GM18499 (cell line): ENCODE results near the gene PLA2G2C.

ENCODE experiments used
- ATAC-seq: cut with Tn5 transposase; IDR thresholded peaks from one replicate; pipeline ENCODE4 v1.9.1; 2021; ENCODE audit warnings: moderate number of reproducible peaks; ENCODE audit not compliant: insufficient read depth, unreplicated experiment

PLA2G2C gene

DNA sequence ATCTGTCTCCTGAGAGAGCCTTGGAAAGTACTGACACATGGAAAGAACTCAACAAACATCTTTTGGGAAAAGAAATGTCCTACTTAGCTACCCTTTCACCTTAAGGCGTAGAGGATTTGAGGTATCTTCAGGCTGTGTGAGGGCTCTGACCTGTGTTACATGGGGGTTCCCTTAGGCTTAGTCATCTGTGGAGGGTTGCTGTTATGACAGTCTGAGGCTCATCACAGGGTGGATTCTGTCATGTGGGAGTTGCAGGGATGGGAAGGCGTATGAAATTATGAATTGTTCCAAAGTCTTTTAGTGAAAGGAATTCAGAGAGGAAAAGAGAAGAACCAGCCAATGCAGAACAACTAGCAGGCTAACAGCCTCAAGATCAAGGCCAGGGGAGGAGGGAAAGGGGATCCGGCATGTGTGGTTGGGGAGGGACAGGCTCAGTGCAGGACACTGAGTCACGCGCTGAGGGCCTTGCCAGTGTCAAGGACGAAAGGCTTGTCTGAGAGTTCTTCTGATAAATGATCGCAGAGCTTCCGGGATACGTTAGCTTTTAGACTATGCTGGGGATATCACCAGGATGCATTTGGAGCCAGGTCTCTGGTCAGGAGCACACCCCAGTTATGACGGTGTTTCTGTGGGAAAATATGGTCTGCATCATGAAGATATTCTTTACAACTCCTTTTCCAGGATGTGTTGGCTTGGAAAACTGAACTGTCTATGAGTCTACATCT is 24.6 kb upstream of the PLA2G2C start:
- no peak for ATAC-seq

DNA sequence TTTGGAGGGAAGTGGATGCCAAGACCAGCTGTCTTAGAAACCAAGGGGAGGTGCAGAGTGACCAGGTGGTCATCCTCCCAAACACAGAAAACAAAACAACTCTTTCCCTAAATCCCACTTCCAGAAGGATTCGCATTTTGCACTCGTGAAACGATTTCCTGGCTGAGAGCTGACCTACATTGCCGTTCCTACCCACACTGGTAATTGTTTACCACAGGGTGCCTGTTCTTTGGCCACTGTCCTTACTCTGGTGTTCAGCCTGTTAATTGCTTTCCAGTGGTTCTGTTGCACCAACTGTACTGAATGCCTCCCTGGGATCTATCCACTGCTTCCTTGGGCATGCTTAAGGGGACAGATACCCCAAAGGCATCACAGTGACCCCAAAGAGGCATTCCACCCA is 23.2 kb upstream of the PLA2G2C start:
- ATAC-seq, result no peak

GRCh38 chr1:20207546-20207945 is 21.2 kb upstream of the PLA2G2C start:
- no peak for ATAC-seq

GRCh38 chr1:20202166-20202565 is 15.8 kb upstream of the PLA2G2C start:
- ATAC-seq, result no peak

DNA sequence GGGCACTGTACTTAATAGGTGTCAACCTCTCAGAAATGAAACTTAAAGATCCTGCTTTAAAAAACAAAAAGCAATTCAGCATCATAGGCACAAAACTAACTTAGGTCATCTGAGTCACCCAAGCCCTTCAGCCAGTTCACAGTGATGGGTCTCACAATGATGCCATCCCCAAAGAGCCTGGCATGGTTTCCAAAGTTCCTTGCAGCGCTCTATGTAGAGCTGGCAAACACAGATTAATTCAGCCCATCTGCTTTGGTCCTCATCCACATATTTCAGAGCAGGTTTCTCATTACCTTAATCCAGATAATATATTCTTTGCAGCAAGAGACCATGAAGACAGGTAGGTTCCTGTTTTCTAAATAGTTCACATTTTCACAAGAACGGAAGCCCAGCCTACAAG is 14.6 kb upstream of the PLA2G2C start:
- ATAC-seq, result no peak

DNA sequence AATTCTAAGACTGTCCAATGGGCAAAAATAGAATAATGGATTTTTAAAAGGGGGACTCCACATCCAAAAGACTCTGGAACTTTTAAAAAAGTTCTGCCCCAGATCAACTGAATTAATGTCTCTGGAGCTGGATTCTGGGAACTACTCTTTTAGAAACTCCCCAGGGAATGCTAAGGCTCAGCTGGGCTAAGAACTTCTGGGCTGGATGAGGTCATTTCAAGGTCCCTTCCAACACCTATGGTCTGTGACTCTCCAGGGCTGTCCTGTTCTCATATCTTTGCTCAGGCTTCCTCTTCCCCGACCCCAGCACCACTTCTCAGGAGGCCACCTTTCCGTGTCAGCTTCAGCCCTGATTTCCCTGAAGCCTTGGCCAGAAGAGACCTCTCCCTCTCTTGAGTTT is 13.5 kb upstream of the PLA2G2C start:
- no peak for ATAC-seq

GRCh38 chr1:20199403-20199802 is 13.1 kb upstream of the PLA2G2C start:
- no peak for ATAC-seq

DNA sequence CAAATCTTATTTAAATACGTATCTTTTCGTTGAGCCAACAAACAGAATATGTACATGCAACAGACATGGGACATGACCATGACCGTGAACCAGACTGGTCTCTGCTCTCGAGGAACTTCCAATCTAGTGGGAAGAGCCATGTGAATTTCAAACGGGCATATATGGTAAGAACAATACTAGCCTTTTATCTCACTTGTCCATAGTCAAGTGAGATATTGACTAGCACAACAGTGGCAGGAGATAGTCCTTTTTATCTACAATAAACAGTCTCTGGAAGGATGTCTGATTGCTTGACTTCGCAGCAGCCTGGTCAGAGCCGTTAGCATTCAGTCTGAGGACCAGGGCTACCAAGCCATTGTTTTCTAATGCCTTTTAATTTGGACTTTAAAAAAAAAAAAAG is 12.6 kb upstream of the PLA2G2C start:
- ATAC-seq, result no peak

DNA sequence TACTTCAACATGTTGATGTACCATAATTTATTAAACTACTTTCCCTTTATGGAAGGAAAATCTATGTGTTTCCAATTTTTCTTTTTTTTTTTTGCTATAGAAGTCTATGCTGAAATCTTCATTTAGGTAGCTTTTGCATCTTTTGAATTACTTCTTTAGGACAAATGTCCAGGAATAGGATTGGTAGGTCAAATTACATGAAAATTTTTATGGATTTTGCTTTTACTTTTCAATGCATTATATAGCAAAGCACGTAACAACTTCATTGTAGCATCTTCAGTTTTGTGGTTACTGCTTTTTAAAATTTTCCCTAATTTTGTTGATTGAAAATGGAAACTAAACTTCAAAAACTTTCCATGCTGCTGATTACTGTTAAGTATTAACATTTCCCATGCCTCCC is 12.0 kb upstream of the PLA2G2C start:
- ATAC-seq, result no peak

DNA sequence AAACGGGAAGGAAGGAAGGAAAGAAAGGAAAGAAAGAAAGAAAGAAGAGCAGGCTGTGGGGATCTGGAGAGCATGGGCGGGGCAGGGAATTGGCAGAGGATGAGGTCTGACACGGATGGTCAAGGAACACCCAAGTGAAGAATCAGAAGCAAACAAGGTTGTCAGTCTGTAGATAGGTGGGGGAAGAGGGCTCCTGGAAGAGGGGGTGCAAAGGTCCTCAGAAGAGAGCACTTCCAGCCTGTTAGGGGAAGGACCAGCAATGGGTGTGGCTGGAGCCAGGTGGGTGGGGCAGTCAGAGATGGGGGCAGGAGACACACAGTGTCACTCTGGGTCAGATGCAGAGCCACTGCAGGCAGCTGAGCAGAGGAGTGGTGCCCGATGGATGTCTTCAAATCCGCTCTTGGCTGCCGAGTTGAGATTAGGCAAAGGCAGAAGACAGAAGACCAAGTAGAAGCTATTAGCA is 11.0 kb upstream of the PLA2G2C start:
- no peak for ATAC-seq

GRCh38 chr1:20195462-20195780 is 9.1 kb upstream of the PLA2G2C start:
- no peak for ATAC-seq

DNA sequence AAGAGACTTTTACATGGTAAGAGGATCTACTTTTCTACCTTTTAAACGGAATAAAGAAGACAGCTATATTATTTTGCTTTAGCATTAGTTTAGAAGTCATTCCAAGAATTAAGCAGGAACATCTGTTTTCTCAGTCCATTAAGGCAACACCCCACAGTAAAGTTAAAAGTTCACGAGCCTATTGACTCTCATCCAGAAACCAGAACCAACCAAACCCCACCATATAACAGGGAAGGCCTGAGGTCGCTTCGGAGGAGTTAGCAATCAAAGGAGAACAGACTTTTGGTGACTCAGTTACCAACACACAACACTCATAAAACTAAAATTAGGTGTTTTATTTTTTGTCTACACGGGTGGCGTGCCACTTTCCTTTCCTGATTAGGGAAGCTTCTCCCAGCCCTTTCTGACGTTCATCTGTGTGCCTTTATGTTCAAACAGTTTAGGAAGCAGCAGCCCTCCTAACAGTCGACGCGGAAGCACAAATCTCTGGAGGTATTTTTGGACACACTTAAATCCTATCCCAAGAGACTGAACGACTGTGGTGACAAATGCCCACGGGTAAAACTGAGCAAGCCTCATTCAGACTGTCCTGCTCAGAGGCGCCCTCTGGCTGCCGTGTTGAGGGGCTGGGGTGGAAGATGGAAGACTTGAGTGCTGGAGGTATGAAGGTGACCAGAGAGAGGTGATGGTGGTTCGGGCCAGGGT is 8.6 kb upstream of the PLA2G2C start:
- no peak for ATAC-seq

DNA sequence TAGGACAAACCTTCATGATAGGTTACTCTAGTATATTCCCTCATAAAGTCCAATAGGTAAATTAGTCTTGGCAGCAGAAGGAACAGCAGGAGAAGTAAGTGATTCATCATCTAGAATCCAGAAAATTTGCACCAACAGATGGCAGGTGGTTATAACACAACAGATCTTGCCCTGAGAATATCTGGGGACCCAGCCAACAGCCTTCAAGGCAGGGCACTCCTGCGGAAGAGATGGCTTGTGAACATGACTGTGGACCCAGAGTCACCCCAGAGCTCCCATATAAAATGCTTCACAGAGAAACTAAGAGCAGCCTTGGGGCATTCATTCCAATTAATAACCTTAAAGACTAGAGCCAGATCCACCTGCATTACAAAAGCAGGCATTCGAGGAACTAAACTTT is 7.9 kb upstream of the PLA2G2C start:
- ATAC-seq, result no peak

GRCh38 chr1:20192871-20193411 is 6.6 kb upstream of the PLA2G2C start:
- no peak for ATAC-seq

DNA sequence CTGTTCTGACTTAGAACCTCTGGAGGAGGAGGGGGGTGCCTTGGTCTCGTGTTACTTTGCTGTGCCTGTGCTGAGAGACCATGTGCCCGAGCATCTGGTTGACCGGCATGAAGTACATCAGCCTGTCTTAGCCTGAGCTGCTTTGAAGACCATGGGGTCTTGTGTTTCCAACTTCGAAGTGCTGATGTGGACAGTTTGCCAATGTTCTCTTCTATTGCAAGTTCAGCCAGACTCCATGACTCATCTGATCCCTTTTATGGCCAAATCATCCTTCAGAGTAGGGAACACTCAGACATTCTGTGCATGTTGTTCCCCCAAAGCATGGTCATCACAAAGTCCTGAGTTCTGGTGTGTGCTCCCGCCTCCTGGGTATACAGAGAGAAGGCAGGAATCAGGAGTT is 6.0 kb upstream of the PLA2G2C start:
- ATAC-seq, result no peak

- no peak for ATAC-seq
Measured at GRCh38 chr1:20191266-20191825, 5.0 kb upstream of the PLA2G2C start.

DNA sequence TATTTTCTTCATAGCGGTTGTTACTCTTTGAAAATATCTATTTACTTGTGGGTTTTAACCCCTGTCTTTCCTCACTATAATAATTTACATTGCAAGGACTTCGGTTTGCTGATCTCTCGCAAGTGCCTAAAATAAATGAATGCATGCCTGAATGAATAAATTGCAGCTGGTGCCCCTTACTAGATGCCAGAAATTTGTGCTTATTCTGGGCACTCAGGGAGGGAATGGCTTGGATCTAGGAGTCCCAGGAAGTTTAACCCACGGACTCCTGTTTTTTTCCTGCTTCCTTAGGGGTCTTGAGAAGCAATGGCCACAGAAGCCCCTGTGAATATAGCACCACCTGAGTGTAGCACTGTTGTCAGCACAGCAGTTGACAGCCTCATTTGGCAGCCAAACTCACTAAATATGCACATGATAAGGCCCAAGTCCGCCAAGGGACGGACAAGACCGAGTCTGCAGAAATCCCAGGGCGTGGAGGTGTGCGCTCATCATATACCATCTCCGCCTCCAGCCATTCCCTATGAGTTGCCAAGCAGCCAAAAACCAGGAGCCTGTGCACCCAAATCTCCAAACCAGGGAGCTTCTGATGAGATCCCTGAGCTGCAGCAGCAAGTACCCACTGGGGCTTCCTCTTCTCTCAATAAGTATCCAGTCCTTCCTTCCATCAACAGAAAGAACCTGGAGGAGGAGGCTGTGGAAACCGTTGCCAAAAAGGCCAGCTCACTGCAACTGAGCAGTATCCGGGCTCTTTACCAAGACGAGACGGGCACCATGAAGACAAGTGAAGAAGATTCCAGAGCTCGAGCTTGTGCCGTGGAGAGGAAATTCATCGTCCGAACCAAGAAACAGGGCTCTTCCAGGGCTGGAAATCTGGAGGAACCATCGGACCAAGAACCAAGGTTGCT is 4.2 kb upstream of the PLA2G2C start:
- no peak for ATAC-seq

GRCh38 chr1:20189664-20190063 is 3.3 kb upstream of the PLA2G2C start:
- no peak for ATAC-seq

DNA sequence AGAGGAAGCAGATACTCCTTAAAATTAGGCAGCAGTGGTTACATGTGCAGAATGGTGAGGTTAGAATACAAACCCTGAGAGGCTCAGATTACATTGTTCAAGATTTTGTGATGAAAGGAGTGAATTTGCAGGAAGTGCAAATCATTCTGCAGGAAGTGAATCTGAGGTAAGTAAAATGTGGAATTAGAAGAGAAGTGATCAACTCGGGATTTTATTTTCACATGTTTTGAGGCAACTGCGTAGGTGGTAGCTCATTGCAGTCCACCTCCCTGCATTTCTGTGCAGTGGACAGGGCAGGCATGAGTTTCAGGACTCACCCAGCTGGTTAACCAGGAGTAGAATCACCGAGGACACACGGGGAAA is 2.1 kb upstream of the PLA2G2C start:
- ATAC-seq, result no peak

GRCh38 chr1:20187813-20188454 is 1.6 kb upstream of the PLA2G2C start:
- ATAC-seq, result no peak
